ENCODE measurements around the gene DHX8. TPM values are rescaled to one million over a fixed set of nuclear protein-coding genes. Genes with fewer than 3 reads are reported as not detected.
"Not testable (repeated sequence)": the region's sequence is repeated elsewhere in the genome, so short reads cannot be mapped to it uniquely, and the experiment has no call there.

DHX8 gene
- total RNA-seq, 1 donor from 2014 or later, result 53.2 TPM

DNA sequence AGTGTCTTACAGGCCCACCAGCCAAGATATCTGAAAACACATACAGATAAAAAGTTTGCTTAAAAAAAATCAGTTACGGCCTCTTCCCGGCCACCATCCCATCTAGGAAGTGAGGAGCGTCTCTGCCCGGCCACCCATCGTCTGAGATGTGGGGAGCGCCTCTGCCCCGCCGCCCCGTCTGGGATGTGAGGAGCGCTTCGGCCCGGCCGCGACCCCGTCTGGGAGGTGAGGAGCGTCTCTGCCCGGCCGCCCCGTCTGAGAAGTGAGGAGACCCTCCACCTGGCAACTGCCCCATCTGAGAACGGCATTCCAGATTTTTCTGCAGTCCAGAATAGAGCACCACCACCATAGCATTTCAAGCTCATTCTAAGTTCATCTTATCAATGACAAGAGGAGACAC is 33.0 kb upstream of the DHX8 start:
- H3K9me3 Mint-ChIP-seq; DNase-seq (ENCODE audit: low spot score): not testable (repeated sequence)

DNA sequence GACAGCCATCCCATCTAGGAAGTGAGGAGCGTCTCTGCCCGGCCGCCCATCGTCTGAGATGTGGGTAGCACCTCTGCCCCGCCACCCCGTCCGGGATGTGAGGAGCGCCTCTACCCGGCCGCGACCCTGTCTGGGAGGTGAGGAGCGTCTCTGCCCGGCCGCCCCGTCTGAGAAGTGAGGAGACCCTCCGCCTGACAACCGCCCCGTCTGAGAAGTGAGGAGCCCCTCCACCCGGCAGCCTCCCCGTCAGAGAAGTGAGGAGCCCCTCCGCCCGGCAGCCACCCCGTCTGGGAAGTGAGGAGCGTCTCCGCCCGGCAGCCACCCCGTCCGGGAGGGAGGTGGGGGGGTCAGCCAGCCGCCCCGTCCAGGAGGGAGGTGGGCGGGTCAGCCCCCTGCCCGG is 32.0 kb upstream of the DHX8 start:
- H3K36me3 Mint-ChIP-seq (ENCODE audit: low read depth); DNase-seq (ENCODE audit: low spot score); H3K4me3 Mint-ChIP-seq (ENCODE audit: low read depth); H3K4me1 Mint-ChIP-seq (ENCODE audit: low read depth); H3K9me3 Mint-ChIP-seq; H3K27ac Mint-ChIP-seq; intact Hi-C loops (cut with micrococcal nuclease): not testable (repeated sequence)
- peaks cover 10% of the 10 kb centered on the region for H3K27me3 Mint-ChIP-seq (ENCODE audit: low read depth)

More for the DNA sequence above, 33.0 kb upstream of the DHX8 start:
- intact Hi-C loops (cut with micrococcal nuclease); H3K4me3 Mint-ChIP-seq (ENCODE audit: low read depth); H3K36me3 Mint-ChIP-seq (ENCODE audit: low read depth); H3K27me3 Mint-ChIP-seq (ENCODE audit: low read depth); H3K4me1 Mint-ChIP-seq (ENCODE audit: low read depth); H3K27ac Mint-ChIP-seq: not testable (repeated sequence)

GRCh38 chr17:43453331-43453812 is 30.4 kb upstream of the DHX8 start:
- H3K4me1 Mint-ChIP-seq (ENCODE audit: low read depth), result peaks cover 2% of the 10 kb centered on the region
- no peaks in the 10 kb centered on the region for H3K9me3 Mint-ChIP-seq
- no peaks in the 10 kb centered on the region for H3K36me3 Mint-ChIP-seq (ENCODE audit: low read depth)
- no peak overlapping the region for H3K27ac Mint-ChIP-seq
- DNase-seq (ENCODE audit: low spot score), result no peak
- peaks cover 10% of the 10 kb centered on the region for H3K27me3 Mint-ChIP-seq (ENCODE audit: low read depth)
- intact Hi-C loops (cut with micrococcal nuclease), result no loop called here
- H3K4me3 Mint-ChIP-seq (ENCODE audit: low read depth), result no peak overlapping the region

- Mint-ChIP-seq H3K4me1 (ENCODE audit: low read depth) (peaks cover 2% of the 10 kb centered on the region), H3K36me3 (ENCODE audit: low read depth) (no peaks in the 10 kb centered on the region), H3K4me3 (ENCODE audit: low read depth) (no peak overlapping the region), H3K9me3 (no peaks in the 10 kb centered on the region), H3K27me3 (ENCODE audit: low read depth) (peaks cover 10% of the 10 kb centered on the region), H3K27ac (no peak overlapping the region)
- intact Hi-C loops (cut with micrococcal nuclease), result no loop called here
- no peak for DNase-seq (ENCODE audit: low spot score)
Measured at GRCh38 chr17:43454868-43455267, 28.9 kb upstream of the DHX8 start.

GRCh38 chr17:43456029-43456428 is 27.7 kb upstream of the DHX8 start:
- H3K4me3 Mint-ChIP-seq (ENCODE audit: low read depth), result no peak overlapping the region
- intact Hi-C loops (cut with micrococcal nuclease), result no loop called here
- no peaks in the 10 kb centered on the region for H3K9me3 Mint-ChIP-seq
- peaks cover 18% of the 10 kb centered on the region for H3K27me3 Mint-ChIP-seq (ENCODE audit: low read depth)
- peaks cover 2% of the 10 kb centered on the region for H3K4me1 Mint-ChIP-seq (ENCODE audit: low read depth)
- H3K27ac Mint-ChIP-seq, result no peak overlapping the region
- H3K36me3 Mint-ChIP-seq (ENCODE audit: low read depth), result no peaks in the 10 kb centered on the region
- DNase-seq (ENCODE audit: low spot score), result no peak

- Mint-ChIP-seq H3K9me3 (no peaks in the 10 kb centered on the region), H3K27ac (no peak overlapping the region), H3K27me3 (ENCODE audit: low read depth) (peaks cover 19% of the 10 kb centered on the region), H3K4me3 (ENCODE audit: low read depth) (no peak overlapping the region), H3K4me1 (ENCODE audit: low read depth) (peaks cover 2% of the 10 kb centered on the region), H3K36me3 (ENCODE audit: low read depth) (no peaks in the 10 kb centered on the region)
- intact Hi-C loops (cut with micrococcal nuclease), result no loop called here
- no peak for DNase-seq (ENCODE audit: low spot score)
Measured at GRCh38 chr17:43456661-43457361, 27.0 kb upstream of the DHX8 start.

- Mint-ChIP-seq H3K9me3 (no peaks in the 10 kb centered on the region), H3K4me3 (ENCODE audit: low read depth) (no peak overlapping the region)
- intact Hi-C loops (cut with micrococcal nuclease), result no loop called here
Measured at GRCh38 chr17:43457362-43457692, 26.4 kb upstream of the DHX8 start.

GRCh38 chr17:43459878-43460277 is 23.9 kb upstream of the DHX8 start:
- H3K4me1 Mint-ChIP-seq (ENCODE audit: low read depth); intact Hi-C loops (cut with micrococcal nuclease); DNase-seq (ENCODE audit: low spot score); H3K27ac Mint-ChIP-seq; H3K9me3 Mint-ChIP-seq; H3K36me3 Mint-ChIP-seq (ENCODE audit: low read depth); H3K4me3 Mint-ChIP-seq (ENCODE audit: low read depth): not testable (repeated sequence)
- H3K27me3 Mint-ChIP-seq (ENCODE audit: low read depth), result peaks cover 22% of the 10 kb centered on the region

More at GRCh38 chr17:43457362-43457692, 26.4 kb upstream of the DHX8 start:
- Mint-ChIP-seq H3K4me1 (ENCODE audit: low read depth) (peaks cover 2% of the 10 kb centered on the region), H3K36me3 (ENCODE audit: low read depth) (no peaks in the 10 kb centered on the region), H3K27me3 (ENCODE audit: low read depth) (peaks cover 19% of the 10 kb centered on the region), H3K27ac (no peak overlapping the region)
- DNase-seq (ENCODE audit: low spot score), result no peak

- Mint-ChIP-seq H3K36me3 (ENCODE audit: low read depth) (no peaks in the 10 kb centered on the region), H3K27me3 (ENCODE audit: low read depth) (peaks cover 17% of the 10 kb centered on the region), H3K9me3 (no peaks in the 10 kb centered on the region), H3K4me1 (ENCODE audit: low read depth) (peaks cover 2% of the 10 kb centered on the region), H3K4me3 (ENCODE audit: low read depth) (no peak overlapping the region), H3K27ac (no peak overlapping the region)
- intact Hi-C loops (cut with micrococcal nuclease), result no loop called here
- no peak for DNase-seq (ENCODE audit: low spot score)
Measured at GRCh38 chr17:43461185-43461584, 22.6 kb upstream of the DHX8 start.

DNA sequence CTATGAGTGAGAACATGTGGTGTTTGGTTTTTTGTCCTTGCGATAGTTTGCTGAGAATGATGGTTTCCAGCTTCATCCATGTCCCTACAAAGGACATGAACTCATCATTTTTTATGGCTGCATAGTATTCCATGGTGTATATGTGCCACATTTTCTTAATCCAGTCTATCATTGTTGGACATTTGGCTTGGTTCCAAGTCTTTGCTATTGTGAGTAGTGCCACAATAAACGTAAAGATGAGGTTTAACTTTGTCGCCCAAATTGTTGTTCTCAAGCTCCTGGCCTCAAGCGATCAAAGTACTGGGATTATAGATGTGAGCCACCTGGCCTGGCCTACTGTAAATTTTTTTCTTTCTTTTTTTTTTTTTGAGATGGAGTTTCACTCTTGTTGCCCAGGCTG is 21.2 kb upstream of the DHX8 start:
- DNase-seq (ENCODE audit: low spot score); intact Hi-C loops (cut with micrococcal nuclease); H3K4me1 Mint-ChIP-seq (ENCODE audit: low read depth); H3K9me3 Mint-ChIP-seq; H3K4me3 Mint-ChIP-seq (ENCODE audit: low read depth); H3K36me3 Mint-ChIP-seq (ENCODE audit: low read depth); H3K27ac Mint-ChIP-seq: not testable (repeated sequence)
- H3K27me3 Mint-ChIP-seq (ENCODE audit: low read depth), result peaks cover 14% of the 10 kb centered on the region

DNA sequence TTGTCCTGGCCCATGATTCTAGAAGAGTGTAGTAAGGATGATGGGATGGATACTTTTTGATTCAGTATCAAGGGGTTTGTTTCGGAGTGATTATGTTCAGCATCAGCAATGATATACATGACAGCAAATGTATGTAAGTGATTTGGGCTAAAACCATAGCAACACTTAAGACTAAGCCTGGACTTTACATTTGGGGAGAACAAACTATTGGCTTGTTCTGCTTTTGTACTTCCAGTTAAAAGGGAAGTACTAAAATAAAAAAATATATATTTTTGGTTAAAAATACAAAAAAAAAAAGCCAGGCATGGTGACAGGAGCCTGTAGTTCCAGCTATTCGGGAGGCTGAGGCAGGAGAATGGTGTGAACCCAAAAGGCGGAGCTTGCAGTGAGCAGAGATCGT is 20.5 kb upstream of the DHX8 start:
- no peaks in the 10 kb centered on the region for H3K36me3 Mint-ChIP-seq (ENCODE audit: low read depth)
- peaks cover 2% of the 10 kb centered on the region for H3K4me1 Mint-ChIP-seq (ENCODE audit: low read depth)
- H3K9me3 Mint-ChIP-seq, result no peaks in the 10 kb centered on the region
- intact Hi-C loops (cut with micrococcal nuclease), result no loop called here
- H3K27ac Mint-ChIP-seq, result no peak overlapping the region
- no peak overlapping the region for H3K4me3 Mint-ChIP-seq (ENCODE audit: low read depth)
- H3K27me3 Mint-ChIP-seq (ENCODE audit: low read depth), result peaks cover 14% of the 10 kb centered on the region
- no peak for DNase-seq (ENCODE audit: low spot score)

DNA sequence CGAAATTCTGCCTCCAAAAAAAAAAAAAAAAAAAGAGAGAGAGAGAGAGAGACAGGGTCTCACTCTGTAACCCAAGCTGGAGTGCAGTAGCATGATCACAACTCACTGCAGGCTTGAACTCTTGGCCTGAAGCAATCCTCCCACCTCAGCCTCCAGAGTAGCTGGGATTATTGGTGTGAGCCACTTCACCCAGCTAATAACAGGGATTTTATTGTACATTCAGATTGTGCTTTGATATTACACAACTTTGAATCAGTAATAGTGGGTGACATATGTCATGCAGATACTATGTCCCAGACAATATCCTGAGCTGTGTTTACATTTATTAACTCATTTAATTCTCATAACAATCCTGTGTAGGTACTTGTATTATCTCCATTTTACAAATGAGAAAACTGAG is 19.7 kb upstream of the DHX8 start:
- Mint-ChIP-seq H3K27ac (no peak overlapping the region), H3K4me3 (ENCODE audit: low read depth) (no peak overlapping the region), H3K27me3 (ENCODE audit: low read depth) (peaks cover 15% of the 10 kb centered on the region), H3K36me3 (ENCODE audit: low read depth) (no peaks in the 10 kb centered on the region), H3K9me3 (no peaks in the 10 kb centered on the region), H3K4me1 (ENCODE audit: low read depth) (peaks cover 5% of the 10 kb centered on the region)
- intact Hi-C loops (cut with micrococcal nuclease), result no loop called here
- DNase-seq (ENCODE audit: low spot score), result no peak

DNA sequence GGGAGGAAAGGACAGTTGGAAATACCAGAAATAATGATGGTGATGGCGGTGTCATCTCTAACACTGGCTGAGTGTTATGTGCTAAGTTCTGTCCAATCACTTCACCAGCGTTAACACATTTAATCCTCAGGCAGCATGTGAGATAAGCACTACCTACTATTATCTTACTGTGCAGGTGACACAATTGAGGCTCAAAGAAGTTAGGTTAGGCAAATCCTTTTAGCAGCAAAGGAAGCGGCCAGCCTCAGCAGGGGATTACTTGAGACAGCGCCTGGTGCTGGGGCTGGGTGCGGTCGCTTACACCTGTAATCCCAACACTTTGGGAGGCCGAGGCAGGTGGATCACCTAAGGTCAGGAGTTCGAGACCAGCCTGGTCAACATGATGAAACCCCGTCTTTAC is 18.7 kb upstream of the DHX8 start:
- no peak for DNase-seq (ENCODE audit: low spot score)
- Mint-ChIP-seq H3K4me1 (ENCODE audit: low read depth) (peaks cover 5% of the 10 kb centered on the region), H3K9me3 (no peaks in the 10 kb centered on the region), H3K36me3 (ENCODE audit: low read depth) (no peaks in the 10 kb centered on the region), H3K4me3 (ENCODE audit: low read depth) (no peak overlapping the region), H3K27me3 (ENCODE audit: low read depth) (peaks cover 13% of the 10 kb centered on the region), H3K27ac (no peak overlapping the region)
- intact Hi-C loops (cut with micrococcal nuclease), result no loop called here
